Astrocyte (in vitro differentiated cells and primary cell): ENCODE data around the gene PRRC2B.

Experiments
- CTCF ChIP-seq: IDR thresholded peaks from 2 replicates; pipeline ENCODE4 v1.5.1; 2011; ENCODE audit warnings: low read depth, mild to moderate bottlenecking, inconsistent platforms, low read length, moderate library complexity; ENCODE audit not compliant: insufficient read depth
- EZH2 ChIP-seq: IDR thresholded peaks from 2 replicates; pipeline ENCODE4 v1.6.1; 2012; ENCODE audit warnings: mild to moderate bottlenecking, low read length, inconsistent platforms; ENCODE audit not compliant: insufficient read depth

GRCh38 chr9:131404581-131404980 lies 10.7 kb downstream of the PRRC2B start:
- TF ChIP-seq CTCF = no peak
- no peak for TF ChIP-seq EZH2
